Measurements from ENCODE around the gene ADAMTS6.

ADAMTS6 gene

DNA sequence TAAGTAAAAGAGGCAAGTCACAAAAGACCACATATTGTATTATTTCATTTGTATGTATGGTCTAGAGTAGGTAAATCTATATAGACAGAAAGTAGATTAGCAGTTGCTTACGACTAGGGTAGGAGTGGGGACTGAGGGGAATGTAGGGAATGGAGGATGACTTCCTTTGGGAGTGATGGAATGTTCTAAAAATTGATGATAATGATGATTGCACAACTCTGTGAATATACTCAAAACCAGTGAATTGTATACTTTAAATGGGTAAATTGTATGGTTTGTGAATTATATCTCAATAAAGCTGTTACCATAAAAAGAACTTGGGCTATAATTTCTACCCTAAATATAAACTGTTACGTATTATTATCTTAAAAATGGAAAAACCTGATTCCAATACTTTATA lies 35.0 kb downstream of the ADAMTS6 start:
- CTCF ChIA-PET: no interaction called here
- Histone ChIP-seq H3K4me1 (ENCODE audit: control extremely low read depth in 1 of 4, control insufficient read depth in 4 of 4, insufficient read depth in 4 of 4, low read length in 3 of 4) (no peaks in the 10 kb centered on the region), H3K9me3 (ENCODE audit: control extremely low read depth in 1 of 5, control insufficient read depth in 4 of 5, insufficient read depth in 2 of 5, low read depth in 1 of 5, low read length in 4 of 5) (no peaks in the 10 kb centered on the region), H3K4me3 (ENCODE audit: control insufficient read depth in 1 of 7, extremely low read depth in 1 of 7, insufficient read depth in 4 of 7, low read depth in 2 of 7, low read length in 6 of 7) (no peak overlapping the region), H3K36me3 (ENCODE audit: control insufficient read depth in 4 of 4, insufficient read depth in 4 of 4, low read length in 3 of 4) (no peaks in the 10 kb centered on the region), H3K27ac (ENCODE audit: insufficient read depth in 1 of 2, low read depth in 1 of 2, low read length in 2 of 2, poor library complexity in 1 of 2, severe bottlenecking in 2 of 2) (no peak overlapping the region), H3K27me3 (replicated peaks in 2 of 5; ENCODE audit: control insufficient read depth in 4 of 5, insufficient read depth in 5 of 5, low read length in 4 of 5) (no peaks in the 10 kb centered on the region)
- POLR2A ChIA-PET: no interaction called here
- WGBS (ENCODE audit: insufficient coverage): no CpG with 5 or more reads among the region's 2 CpGs
- DNase-seq: no peak

DNA sequence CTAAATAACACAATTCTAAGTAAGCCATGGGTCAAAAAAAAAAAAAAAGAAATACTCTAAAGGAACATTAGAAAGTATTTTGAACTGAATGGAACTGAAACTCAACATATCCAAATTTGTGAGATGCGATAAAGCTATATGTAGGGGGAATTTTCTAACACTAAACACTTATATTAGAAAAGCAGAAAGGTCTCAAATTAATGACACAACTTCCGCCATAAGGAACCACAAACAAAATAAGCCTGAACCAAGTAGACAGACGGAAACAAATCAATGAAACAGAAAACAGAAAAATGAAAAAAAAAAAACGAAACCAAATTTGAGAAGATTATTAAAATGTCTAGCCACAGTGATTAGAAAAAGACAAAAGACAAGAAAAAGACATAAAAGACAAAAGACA lies 39.9 kb downstream of the ADAMTS6 start:
- Histone ChIP-seq H3K4me3 (ENCODE audit: control insufficient read depth in 1 of 7, extremely low read depth in 1 of 7, insufficient read depth in 4 of 7, low read depth in 2 of 7, low read length in 6 of 7) (no peak overlapping the region), H3K4me1 (ENCODE audit: control extremely low read depth in 1 of 4, control insufficient read depth in 4 of 4, insufficient read depth in 4 of 4, low read length in 3 of 4) (no peaks in the 10 kb centered on the region), H3K27me3 (replicated peaks in 2 of 5; ENCODE audit: control insufficient read depth in 4 of 5, insufficient read depth in 5 of 5, low read length in 4 of 5) (no peaks in the 10 kb centered on the region), H3K36me3 (ENCODE audit: control insufficient read depth in 4 of 4, insufficient read depth in 4 of 4, low read length in 3 of 4) (no peaks in the 10 kb centered on the region), H3K27ac (ENCODE audit: insufficient read depth in 1 of 2, low read depth in 1 of 2, low read length in 2 of 2, poor library complexity in 1 of 2, severe bottlenecking in 2 of 2) (no peak overlapping the region), H3K9me3 (ENCODE audit: control extremely low read depth in 1 of 5, control insufficient read depth in 4 of 5, insufficient read depth in 2 of 5, low read depth in 1 of 5, low read length in 4 of 5) (no peaks in the 10 kb centered on the region)
- DNase-seq: no peak
- POLR2A ChIA-PET: no interaction called here
- CTCF ChIA-PET: interaction anchor here (0.6 to 1.0 kb wide), 2 partner anchors 61 to 287 kb away, joined by 3 read pairs; no protein-coding TSS in a partner anchor
- no CpG with 5 or more reads among the region's 4 CpGs for WGBS (ENCODE audit: insufficient coverage)

DNA sequence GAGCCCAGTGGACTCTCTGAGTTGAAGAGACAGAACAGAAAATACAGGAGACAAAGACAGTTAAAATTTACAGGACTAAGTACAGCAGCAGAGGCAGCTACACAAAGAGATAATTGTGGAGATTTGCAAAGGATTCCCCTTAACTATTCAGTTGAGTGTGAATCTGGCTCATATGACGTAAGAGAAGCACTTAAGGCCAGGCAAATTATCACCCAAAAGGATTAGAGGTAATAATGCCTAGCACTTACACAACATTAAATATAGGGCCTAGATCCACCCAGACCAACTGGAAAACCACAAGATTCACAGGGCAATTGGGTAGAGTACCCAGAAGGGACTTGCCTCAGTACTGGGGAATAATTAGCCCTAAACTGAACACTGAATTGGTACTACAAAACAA lies 41.3 kb downstream of the ADAMTS6 start:
- POLR2A ChIA-PET: no interaction called here
- H3K27ac ChIP-seq (ENCODE audit: insufficient read depth in 1 of 2, low read depth in 1 of 2, low read length in 2 of 2, poor library complexity in 1 of 2, severe bottlenecking in 2 of 2): no peak overlapping the region
- H3K36me3 ChIP-seq (ENCODE audit: control insufficient read depth in 4 of 4, insufficient read depth in 4 of 4, low read length in 3 of 4): no peaks in the 10 kb centered on the region
- no peak for DNase-seq
- CTCF ChIA-PET: no interaction called here
- WGBS (ENCODE audit: insufficient coverage): 83% methylated on average over 1 of the region's 1 CpG
- no peaks in the 10 kb centered on the region for H3K27me3 ChIP-seq (replicated peaks in 2 of 5; ENCODE audit: control insufficient read depth in 4 of 5, insufficient read depth in 5 of 5, low read length in 4 of 5)
- H3K4me1 ChIP-seq (ENCODE audit: control extremely low read depth in 1 of 4, control insufficient read depth in 4 of 4, insufficient read depth in 4 of 4, low read length in 3 of 4): no peaks in the 10 kb centered on the region
- no peaks in the 10 kb centered on the region for H3K9me3 ChIP-seq (ENCODE audit: control extremely low read depth in 1 of 5, control insufficient read depth in 4 of 5, insufficient read depth in 2 of 5, low read depth in 1 of 5, low read length in 4 of 5)
- H3K4me3 ChIP-seq (ENCODE audit: control insufficient read depth in 1 of 7, extremely low read depth in 1 of 7, insufficient read depth in 4 of 7, low read depth in 2 of 7, low read length in 6 of 7): no peak overlapping the region

DNA sequence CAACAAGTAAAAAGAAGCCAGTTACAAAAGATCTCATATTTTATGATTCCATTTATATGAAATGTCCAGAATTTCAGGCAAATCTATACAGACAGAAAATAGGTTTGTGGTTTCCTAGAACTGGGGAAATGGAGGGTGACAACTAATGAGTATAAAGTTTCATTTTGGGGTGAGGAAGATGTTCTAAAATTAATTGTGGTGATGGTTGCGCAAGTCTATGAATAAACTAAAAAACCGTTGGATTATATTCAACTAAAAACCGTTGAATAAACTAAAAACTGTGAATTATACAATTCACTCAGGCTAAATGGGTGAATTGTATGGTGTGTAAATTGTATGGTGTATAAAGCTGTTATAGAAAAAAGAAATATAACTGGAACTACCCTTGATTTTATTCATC lies 47.6 kb downstream of the ADAMTS6 start:
- H3K27me3 ChIP-seq (replicated peaks in 2 of 5; ENCODE audit: control insufficient read depth in 4 of 5, insufficient read depth in 5 of 5, low read length in 4 of 5): no peaks in the 10 kb centered on the region
- no peak overlapping the region for H3K27ac ChIP-seq (ENCODE audit: insufficient read depth in 1 of 2, low read depth in 1 of 2, low read length in 2 of 2, poor library complexity in 1 of 2, severe bottlenecking in 2 of 2)
- CTCF ChIA-PET: no interaction called here
- H3K9me3 ChIP-seq (ENCODE audit: control extremely low read depth in 1 of 5, control insufficient read depth in 4 of 5, insufficient read depth in 2 of 5, low read depth in 1 of 5, low read length in 4 of 5): no peaks in the 10 kb centered on the region
- no CpG with 5 or more reads among the region's 3 CpGs for WGBS (ENCODE audit: insufficient coverage)
- POLR2A ChIA-PET: no interaction called here
- no peaks in the 10 kb centered on the region for H3K36me3 ChIP-seq (ENCODE audit: control insufficient read depth in 4 of 4, insufficient read depth in 4 of 4, low read length in 3 of 4)
- no peak overlapping the region for H3K4me3 ChIP-seq (ENCODE audit: control insufficient read depth in 1 of 7, extremely low read depth in 1 of 7, insufficient read depth in 4 of 7, low read depth in 2 of 7, low read length in 6 of 7)
- H3K4me1 ChIP-seq (ENCODE audit: control extremely low read depth in 1 of 4, control insufficient read depth in 4 of 4, insufficient read depth in 4 of 4, low read length in 3 of 4): no peaks in the 10 kb centered on the region
- DNase-seq: no peak

DNA sequence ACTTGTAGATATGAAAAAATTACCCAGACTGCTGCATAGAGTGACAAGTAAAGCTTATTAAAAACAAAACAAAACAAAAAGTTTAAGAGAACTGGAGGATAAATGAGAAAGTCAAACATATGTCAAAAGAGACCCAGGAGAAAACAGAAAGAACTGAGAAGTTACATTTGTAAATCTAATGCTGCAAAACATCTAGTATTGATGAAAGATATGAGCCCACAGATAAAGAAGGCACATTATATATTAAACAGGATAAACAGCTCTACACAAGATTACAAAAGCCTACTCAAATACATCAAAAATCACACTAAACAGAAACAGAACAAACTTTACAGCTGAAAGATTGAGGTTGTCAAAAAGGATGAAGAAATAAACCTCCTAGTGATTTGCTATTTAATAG lies 55.1 kb downstream of the ADAMTS6 start:
- H3K36me3 ChIP-seq (ENCODE audit: control insufficient read depth in 4 of 4, insufficient read depth in 4 of 4, low read length in 3 of 4): no peaks in the 10 kb centered on the region
- no peaks in the 10 kb centered on the region for H3K27me3 ChIP-seq (replicated peaks in 2 of 5; ENCODE audit: control insufficient read depth in 4 of 5, insufficient read depth in 5 of 5, low read length in 4 of 5)
- ChIA-PET POLR2A (interaction anchor here (0.6 kb wide), 1 partner anchor 751 kb away, joined by 3 read pairs; no protein-coding TSS in a partner anchor), CTCF (interaction anchor here (1.1 kb wide), 1 partner anchor 608 kb away, joined by 3 read pairs; no protein-coding TSS in a partner anchor)
- DNase-seq: no peak
- no peak overlapping the region for H3K27ac ChIP-seq (ENCODE audit: insufficient read depth in 1 of 2, low read depth in 1 of 2, low read length in 2 of 2, poor library complexity in 1 of 2, severe bottlenecking in 2 of 2)
- no peak overlapping the region for H3K4me3 ChIP-seq (ENCODE audit: control insufficient read depth in 1 of 7, extremely low read depth in 1 of 7, insufficient read depth in 4 of 7, low read depth in 2 of 7, low read length in 6 of 7)
- peaks cover 0 to 6% (median 0%) of the 10 kb centered on the region in 5 experiments for H3K9me3 ChIP-seq (ENCODE audit: control extremely low read depth in 1 of 5, control insufficient read depth in 4 of 5, insufficient read depth in 2 of 5, low read depth in 1 of 5, low read length in 4 of 5)
- H3K4me1 ChIP-seq (ENCODE audit: control extremely low read depth in 1 of 4, control insufficient read depth in 4 of 4, insufficient read depth in 4 of 4, low read length in 3 of 4): no peaks in the 10 kb centered on the region

DNA sequence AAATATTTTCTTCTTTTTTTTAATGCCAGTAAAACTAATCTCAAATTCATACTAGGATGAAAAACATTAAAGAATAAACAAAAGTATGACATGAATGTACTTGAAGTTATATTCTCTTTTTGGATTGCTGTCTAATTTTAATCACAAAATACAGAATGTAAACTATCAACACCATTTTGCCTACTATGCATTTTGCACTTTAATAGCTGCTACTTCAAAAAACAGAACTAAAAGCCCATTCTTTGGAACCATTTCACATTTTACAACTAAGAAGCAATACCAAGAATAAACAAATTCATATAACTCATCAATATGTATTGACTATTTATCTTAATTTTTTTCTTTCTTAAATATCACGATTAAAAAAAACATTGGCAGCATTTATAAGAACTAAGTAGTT lies 58.1 kb downstream of the ADAMTS6 start:
- no CpG with 5 or more reads among the region's 1 CpG for WGBS (ENCODE audit: insufficient coverage)
- H3K36me3 ChIP-seq (ENCODE audit: control insufficient read depth in 4 of 4, insufficient read depth in 4 of 4, low read length in 3 of 4): no peaks in the 10 kb centered on the region
- peaks cover 0 to 8% (median 7%) of the 10 kb centered on the region in 5 experiments for H3K9me3 ChIP-seq (ENCODE audit: control extremely low read depth in 1 of 5, control insufficient read depth in 4 of 5, insufficient read depth in 2 of 5, low read depth in 1 of 5, low read length in 4 of 5)
- DNase-seq: no peak
- H3K4me3 ChIP-seq (ENCODE audit: control insufficient read depth in 1 of 7, extremely low read depth in 1 of 7, insufficient read depth in 4 of 7, low read depth in 2 of 7, low read length in 6 of 7): no peak overlapping the region
- no peaks in the 10 kb centered on the region for H3K27me3 ChIP-seq (replicated peaks in 2 of 5; ENCODE audit: control insufficient read depth in 4 of 5, insufficient read depth in 5 of 5, low read length in 4 of 5)
- POLR2A ChIA-PET: no interaction called here
- CTCF ChIA-PET: no interaction called here
- H3K4me1 ChIP-seq (ENCODE audit: control extremely low read depth in 1 of 4, control insufficient read depth in 4 of 4, insufficient read depth in 4 of 4, low read length in 3 of 4): no peaks in the 10 kb centered on the region
- H3K27ac ChIP-seq (ENCODE audit: insufficient read depth in 1 of 2, low read depth in 1 of 2, low read length in 2 of 2, poor library complexity in 1 of 2, severe bottlenecking in 2 of 2): no peak overlapping the region

DNA sequence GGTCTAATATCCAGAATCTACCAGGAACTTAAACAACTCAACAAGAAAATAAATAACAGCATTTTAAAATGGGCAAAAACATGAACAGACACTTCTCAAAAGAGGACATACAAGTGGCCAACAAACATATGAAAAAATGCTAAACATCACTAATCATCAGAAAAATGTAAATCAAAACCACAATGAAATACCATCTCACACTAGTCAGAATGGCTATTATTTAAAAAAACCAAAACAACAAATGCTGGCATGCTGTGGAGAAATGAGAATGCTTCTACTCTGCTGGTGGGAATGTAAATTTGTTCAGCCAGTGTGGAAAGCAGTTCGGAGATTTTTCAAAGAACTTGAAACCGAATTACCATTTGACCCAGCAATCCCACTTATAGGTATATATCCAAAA lies 63.1 kb downstream of the ADAMTS6 start:
- Histone ChIP-seq H3K27ac (ENCODE audit: insufficient read depth in 1 of 2, low read depth in 1 of 2, low read length in 2 of 2, poor library complexity in 1 of 2, severe bottlenecking in 2 of 2) (no peak overlapping the region), H3K36me3 (ENCODE audit: control insufficient read depth in 4 of 4, insufficient read depth in 4 of 4, low read length in 3 of 4) (no peaks in the 10 kb centered on the region), H3K4me3 (ENCODE audit: control insufficient read depth in 1 of 7, extremely low read depth in 1 of 7, insufficient read depth in 4 of 7, low read depth in 2 of 7, low read length in 6 of 7) (no peak overlapping the region), H3K4me1 (ENCODE audit: control extremely low read depth in 1 of 4, control insufficient read depth in 4 of 4, insufficient read depth in 4 of 4, low read length in 3 of 4) (no peaks in the 10 kb centered on the region), H3K9me3 (ENCODE audit: control extremely low read depth in 1 of 5, control insufficient read depth in 4 of 5, insufficient read depth in 2 of 5, low read depth in 1 of 5, low read length in 4 of 5) (peaks cover 0 to 12% (median 1%) of the 10 kb centered on the region in 5 experiments), H3K27me3 (replicated peaks in 2 of 5; ENCODE audit: control insufficient read depth in 4 of 5, insufficient read depth in 5 of 5, low read length in 4 of 5) (no peaks in the 10 kb centered on the region)
- 100% methylated on average over 2 of the region's 2 CpGs for WGBS (ENCODE audit: insufficient coverage)
- ChIA-PET CTCF (no interaction called here), POLR2A (no interaction called here)
- DNase-seq: no peak
